Trophoblast cell (in vitro differentiated cells and primary cell): ENCODE results near the gene GLDC.

Experiments
- DNase-seq, 2 donors: peaks; one replicate each; pipeline ENCODE4 v3.0.0-alpha.2; 2016
- H2AFZ ChIP-seq: 2 replicates; pipeline ENCODE4 v1.6.1; 2013; ENCODE audit warnings: low read length, moderate library complexity, mild to moderate bottlenecking; ENCODE audit not compliant: insufficient read depth, poor library complexity
- H2AK5ac ChIP-seq: 2 replicates; pipeline ENCODE4 v1.6.1; 2013; ENCODE audit warnings: mild to moderate bottlenecking, low read length
- H2BK120ac ChIP-seq: 2 replicates; pipeline ENCODE4 v1.6.1; 2013; ENCODE audit warnings: low read length, mild to moderate bottlenecking, moderate library complexity; ENCODE audit not compliant: insufficient read depth, poor library complexity
- H2BK12ac ChIP-seq: 2 replicates; pipeline ENCODE4 v1.6.1; 2013; ENCODE audit warnings: mild to moderate bottlenecking, low read length, moderate library complexity
- H2BK5ac ChIP-seq: 2 replicates; pipeline ENCODE4 v1.6.1; 2013; ENCODE audit warnings: low read length, low read depth, moderate library complexity, mild to moderate bottlenecking; ENCODE audit not compliant: poor library complexity
- H3K14ac ChIP-seq: 2 replicates; pipeline ENCODE4 v1.6.1; 2013; ENCODE audit warnings: mild to moderate bottlenecking, low read length
- H3K18ac ChIP-seq: 2 replicates; pipeline ENCODE4 v1.6.1; 2013; ENCODE audit warnings: mild to moderate bottlenecking, low read length
- H3K23ac ChIP-seq: 2 replicates; pipeline ENCODE4 v1.6.1; 2013; ENCODE audit warnings: low read length
- H3K27ac ChIP-seq: 2 replicates; pipeline ENCODE4 v1.5.1; 2013; ENCODE audit warnings: low read depth, mild to moderate bottlenecking, inconsistent platforms, low read length, moderate library complexity
- H3K27me3 ChIP-seq: 2 replicates; pipeline ENCODE4 v1.6.1; 2013; ENCODE audit warnings: inconsistent platforms, mild to moderate bottlenecking, low read length, moderate library complexity; ENCODE audit not compliant: insufficient read depth
- H3K36me3 ChIP-seq, 2 experiments: 1 replicate in 1 of 2; 2 replicates in 1 of 2; pipeline ENCODE4 v1.6.1; 2013; ENCODE audit warnings: low read length in 2 of 2, mild to moderate bottlenecking in 2 of 2, moderate library complexity in 1 of 2; ENCODE audit not compliant: insufficient read depth in 2 of 2, control insufficient read depth in 1 of 2
- H3K4ac ChIP-seq: 2 replicates; pipeline ENCODE4 v1.6.1; 2013; ENCODE audit warnings: low read depth, mild to moderate bottlenecking, low read length, moderate library complexity
- H3K4me1 ChIP-seq, 2 experiments: 1 replicate in 1 of 2; 2 replicates in 1 of 2; pipeline ENCODE4 v1.6.1; 2013; ENCODE audit warnings: low read length in 2 of 2, mild to moderate bottlenecking in 2 of 2, moderate library complexity in 1 of 2; ENCODE audit not compliant: insufficient read depth in 2 of 2, control insufficient read depth in 1 of 2
- H3K4me2 ChIP-seq: 2 replicates; pipeline ENCODE4 v1.6.1; 2013; ENCODE audit warnings: inconsistent platforms, mild to moderate bottlenecking, low read length, moderate library complexity
- H3K4me3 ChIP-seq: 2 replicates; pipeline ENCODE4 v1.5.1; 2013; ENCODE audit warnings: mild to moderate bottlenecking, low read depth, low read length, inconsistent platforms
- H3K79me1 ChIP-seq: one replicate; pipeline ENCODE4 v1.6.1; 2013; ENCODE audit warnings: low read length
- H3K79me2 ChIP-seq: 2 replicates; pipeline ENCODE4 v1.6.1; 2013; ENCODE audit warnings: low read length, mild to moderate bottlenecking; ENCODE audit not compliant: control insufficient read depth, insufficient read depth, poor library complexity
- H3K9ac ChIP-seq: 2 replicates; pipeline ENCODE4 v1.6.1; 2013; ENCODE audit warnings: mild to moderate bottlenecking, low read length
- H3K9me3 ChIP-seq: 2 replicates; pipeline ENCODE4 v1.6.1; 2013; ENCODE audit warnings: low read depth, mild to moderate bottlenecking, control low read depth, inconsistent platforms, low read length; ENCODE audit not compliant: insufficient read depth
- H4K12ac ChIP-seq: 2 replicates; pipeline ENCODE4 v1.6.1; 2013; ENCODE audit warnings: low read depth, mild to moderate bottlenecking, low read length, moderate library complexity
- H4K8ac ChIP-seq: 2 replicates; pipeline ENCODE4 v1.6.1; 2013; ENCODE audit warnings: low read depth, mild to moderate bottlenecking, low read length, moderate library complexity
- H4K91ac ChIP-seq: one replicate; pipeline ENCODE4 v1.6.1; 2013; ENCODE audit warnings: low read depth, mild to moderate bottlenecking, low read length, moderate library complexity
- WGBS: extraction: QIAGEN DNeasy Blood & Tissue Kit; methylation state at CpG from one replicate; pipeline ENCODE4 v1.1.7; 2013; ENCODE audit warnings: missing lambda C conversion rate; ENCODE audit not compliant: insufficient read length, insufficient coverage; ENCODE audit errors: extremely low coverage; 5-methylcytosine and 5-hydroxymethylcytosine counted together

GLDC gene

DNA sequence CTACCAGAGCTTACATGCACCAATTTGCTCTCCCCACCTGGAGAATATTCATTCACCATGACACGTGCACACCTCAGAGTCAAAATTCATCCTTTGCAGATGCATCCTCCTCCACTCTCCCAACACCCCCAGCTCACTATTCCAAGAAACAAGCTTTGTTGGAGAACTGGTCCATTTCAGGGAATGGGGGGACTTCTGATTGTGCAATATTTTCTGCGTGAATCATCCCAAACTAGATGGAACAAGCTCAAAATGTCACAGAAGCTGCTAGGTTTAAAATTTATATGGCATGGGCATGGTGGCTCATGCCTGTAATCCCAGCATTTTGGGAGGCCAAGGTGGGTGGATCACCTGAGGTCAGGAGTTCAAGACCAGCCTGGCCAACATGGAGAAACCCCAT, 3.6 kb downstream of the GLDC start:
- H3K79me1 ChIP-seq, result peaks cover 2% of the 10 kb centered on the region
- H3K27ac ChIP-seq, result no peak overlapping the region
- peaks cover 12% of the 10 kb centered on the region for H3K79me2 ChIP-seq
- no peak overlapping the region for H2AFZ ChIP-seq
- no peak overlapping the region for H2AK5ac ChIP-seq
- H4K12ac ChIP-seq, result no peak overlapping the region
- no peaks in the 10 kb centered on the region for H3K9me3 ChIP-seq
- no peak overlapping the region for H2BK12ac ChIP-seq
- H3K36me3 ChIP-seq, result peaks cover 0 to 3% of the 10 kb centered on the region in 2 experiments
- H4K91ac ChIP-seq, result no peak overlapping the region
- no peak overlapping the region for H3K14ac ChIP-seq
- H3K4me3 ChIP-seq, result no peak overlapping the region
- no peak overlapping the region for H3K9ac ChIP-seq
- no peak overlapping the region for H3K4ac ChIP-seq
- no CpG with 5 or more reads among the region's 2 CpGs for WGBS
- no peak overlapping the region for H3K4me2 ChIP-seq
- H3K27me3 ChIP-seq, result no peaks in the 10 kb centered on the region
- H3K23ac ChIP-seq, result no peak overlapping the region
- no peak overlapping the region for H4K8ac ChIP-seq
- no peak overlapping the region for H2BK5ac ChIP-seq
- peaks cover 7 to 9% of the 10 kb centered on the region in 2 experiments for H3K4me1 ChIP-seq
- no peak overlapping the region for H2BK120ac ChIP-seq
- H3K18ac ChIP-seq, result no peak overlapping the region
- no peak for DNase-seq

DNA sequence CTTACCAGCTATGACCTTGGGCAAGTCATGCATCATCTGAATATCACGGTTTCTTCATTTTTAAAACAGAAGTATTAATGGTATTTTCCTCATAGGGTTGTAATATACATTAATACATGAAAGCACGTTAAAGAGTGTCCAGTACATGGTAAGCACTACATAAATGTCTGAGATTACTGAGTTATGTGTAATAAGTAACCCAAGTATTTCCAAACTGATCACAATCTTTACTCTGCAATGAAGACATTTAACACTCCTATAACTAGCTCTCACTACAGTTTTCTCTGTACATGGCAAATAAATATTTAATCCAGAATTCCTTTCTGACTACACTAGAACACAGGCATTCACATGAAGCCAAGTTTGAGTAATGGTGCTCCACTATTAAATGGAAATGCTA, 4.0 kb downstream of the GLDC start:
- Histone ChIP-seq H4K91ac (no peak overlapping the region), H3K27ac (no peak overlapping the region), H3K23ac (no peak overlapping the region), H3K79me1 (peaks cover 2% of the 10 kb centered on the region), H3K36me3 (peaks cover 0 to 3% of the 10 kb centered on the region in 2 experiments), H3K14ac (no peak overlapping the region), H3K4me1 (peaks cover 7 to 9% of the 10 kb centered on the region in 2 experiments), H3K79me2 (peaks cover 12% of the 10 kb centered on the region), H2BK120ac (no peak overlapping the region), H3K9ac (no peak overlapping the region), H3K4me3 (no peak overlapping the region), H3K9me3 (no peaks in the 10 kb centered on the region), H3K18ac (no peak overlapping the region), H4K8ac (no peak overlapping the region), H2AK5ac (no peak overlapping the region), H3K4ac (no peak overlapping the region), H4K12ac (no peak overlapping the region), H2AFZ (no peak overlapping the region), H3K4me2 (no peak overlapping the region), H2BK12ac (no peak overlapping the region), H2BK5ac (no peak overlapping the region), H3K27me3 (no peaks in the 10 kb centered on the region)
- DNase-seq, result peak; percentile 28 to 91
- no CpG with 5 or more reads among the region's 2 CpGs for WGBS

- Histone ChIP-seq H3K27ac (no peak overlapping the region), H4K8ac (no peak overlapping the region), H3K14ac (no peak overlapping the region), H2AFZ (no peak overlapping the region), H3K79me1 (peaks cover 2% of the 10 kb centered on the region), H3K4me3 (no peak overlapping the region), H3K36me3 (peaks cover 0 to 3% of the 10 kb centered on the region in 2 experiments), H3K9ac (no peak overlapping the region), H3K4ac (peak overlapping the region; percentile 52), H2BK12ac (no peak overlapping the region), H3K4me1 (peaks cover 5 to 6% of the 10 kb centered on the region in 2 experiments), H3K23ac (no peak overlapping the region), H2BK5ac (no peak overlapping the region), H2BK120ac (no peak overlapping the region), H4K91ac (no peak overlapping the region), H3K27me3 (no peaks in the 10 kb centered on the region), H2AK5ac (no peak overlapping the region), H3K18ac (no peak overlapping the region), H3K9me3 (no peaks in the 10 kb centered on the region), H3K79me2 (peaks cover 13% of the 10 kb centered on the region), H4K12ac (no peak overlapping the region), H3K4me2 (no peak overlapping the region)
- no peak for DNase-seq
- WGBS, result no CpG with 5 or more reads among the region's 5 CpGs
Observed at GRCh38 chr9:6641056-6641455, 4.5 kb downstream of the GLDC start.

- Histone ChIP-seq H2AK5ac (no peak overlapping the region), H3K18ac (no peak overlapping the region), H4K8ac (no peak overlapping the region), H2AFZ (no peak overlapping the region), H3K9ac (no peak overlapping the region), H3K79me2 (peaks cover 11% of the 10 kb centered on the region), H3K36me3 (peaks cover 0 to 3% of the 10 kb centered on the region in 2 experiments), H3K14ac (no peak overlapping the region), H3K4ac (peak overlapping the region; percentile 73), H2BK12ac (no peak overlapping the region), H3K9me3 (no peaks in the 10 kb centered on the region), H4K91ac (no peak overlapping the region), H3K27ac (no peak overlapping the region), H4K12ac (peak overlapping the region; percentile 66), H3K27me3 (no peaks in the 10 kb centered on the region), H2BK5ac (peak overlapping the region; percentile 18), H3K4me3 (no peak overlapping the region), H3K23ac (no peak overlapping the region), H3K4me2 (no peak overlapping the region), H2BK120ac (no peak overlapping the region), H3K4me1 (peaks cover 5 to 8% of the 10 kb centered on the region in 2 experiments), H3K79me1 (peaks cover 1% of the 10 kb centered on the region)
- no peak for DNase-seq
- WGBS, result no CpG with 5 or more reads among the region's 9 CpGs
Observed at GRCh38 chr9:6640268-6641051, 5.1 kb downstream of the GLDC start.
